HL-60/S4 (cell line): ENCODE measurements around the gene PGK1.

ENCODE experiments used
- in situ Hi-C: fragments of 300-500 bp; cut with MboI; formaldehyde crosslinking; loops from 2 replicates; pipeline ENCODE4 v1.14.3; 2022; ENCODE audit warnings: low sequenced_read_pairs

PGK1 gene

GRCh38 chrX:78165425-78165824, 61.4 kb downstream of the PGK1 start:
- in situ Hi-C loops = no loop called here

DNA sequence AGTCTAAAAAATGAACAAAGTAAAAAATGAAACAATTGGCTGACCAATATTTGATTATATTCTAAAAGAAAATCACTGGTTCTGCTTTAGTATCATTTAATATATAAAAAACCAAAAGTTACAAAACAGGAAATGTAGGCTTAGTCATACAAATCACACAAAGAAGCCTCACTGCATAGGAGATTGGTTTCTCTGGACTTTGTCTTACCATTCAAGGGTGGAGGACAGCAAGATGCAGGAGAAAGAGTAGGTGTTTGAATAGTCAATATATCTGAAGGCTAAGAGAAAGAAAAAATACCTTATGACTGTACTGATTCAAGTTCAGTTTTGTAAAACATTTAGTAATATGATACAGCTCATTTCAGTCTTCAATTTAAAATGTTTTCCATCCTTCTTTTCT, 64.0 kb downstream of the PGK1 start:
- in situ Hi-C loops = no loop called here
